Esophagus muscularis mucosa (tissue), 4 donors: ENCODE data around the gene CHD2. TPM values are rescaled to one million over a fixed set of nuclear protein-coding genes. Genes with fewer than 3 reads are reported as not detected.

Experiments
- DNase-seq: peaks from one replicate; pipeline ENCODE4 v3.0.0-alpha.2; 2017; ENCODE audit errors: extremely low spot score
- H3K27ac ChIP-seq, 4 donors: fragments of 200-600 bp; sonication (generic); replicated peaks in 1 of 4; 1 replicate in 3 of 4; 2 replicates in 1 of 4; pipeline ENCODE4 v1.5.1; 2016 to 2019; ENCODE audit warnings: mild to moderate bottlenecking in 1 of 4
- H3K27me3 ChIP-seq, 4 donors: fragments of 200-600 bp; sonication (generic); one replicate each; pipeline versions ENCODE4 v1.5.1 to v1.6.0; 2016 to 2019
- H3K36me3 ChIP-seq, 4 donors: fragments of 200-600 bp; sonication (generic); one replicate each; pipeline ENCODE4 v1.5.1; 2016 to 2019
- H3K4me1 ChIP-seq, 4 donors: fragments of 200-600 bp; sonication (generic); one replicate each; pipeline ENCODE4 v1.5.1; 2016 to 2019
- H3K4me3 ChIP-seq, 4 donors: fragments of 200-600 bp; sonication (generic); 1 replicate in 2 of 4; 2 replicates in 2 of 4; pipeline ENCODE4 v1.5.1; 2016 to 2019; ENCODE audit warnings: mild to moderate bottlenecking in 4 of 4, moderate library complexity in 1 of 4
- H3K9me3 ChIP-seq, 4 donors: fragments of 200-600 bp; sonication (generic); 1 replicate in 3 of 4; 2 replicates in 1 of 4; pipeline ENCODE4 v1.5.1; 2016 to 2019
- CTCF ChIP-seq, 3 experiments: fragments of 200-600 bp in 2 of 3; fragments of 450-650 bp in 1 of 3; sonication (generic) in 2 of 3; IDR thresholded peaks; one replicate each; pipeline ENCODE4 v1.5.1; 2017 to 2019; ENCODE audit warnings: antibody characterized with exemption in 3 of 3, mild to moderate bottlenecking in 2 of 3, moderate library complexity in 1 of 3
- EP300 ChIP-seq: sonication (generic); formaldehyde crosslinking; IDR thresholded peaks from one replicate; pipeline ENCODE4 v1.6.1; 2017; ENCODE audit warnings: antibody characterized with exemption
- POLR2A ChIP-seq: fragments of 450-650 bp; IDR thresholded peaks from one replicate; pipeline ENCODE4 v1.6.1; 2017; ENCODE audit warnings: antibody characterized with exemption, moderate library complexity, mild to moderate bottlenecking, low read depth
- POLR2AphosphoS5 ChIP-seq, 2 donors: sonication (generic); formaldehyde crosslinking; IDR thresholded peaks; one replicate each; pipeline ENCODE4 v1.6.1; 2017; ENCODE audit warnings: antibody characterized with exemption in 2 of 2
- WGBS: methylation state at CpG from one replicate; pipeline ENCODE4 v1.1.5; 2018; 5-methylcytosine and 5-hydroxymethylcytosine counted together
- intact Hi-C: fragments of 100-400 bp; cut with DNase I; formaldehyde crosslinking; loops from one replicate; pipeline ENCODE4 v1.15.1; 2023
- total RNA-seq, 4 donors: library from RNA; depleted of rRNA; stranded (reverse); fragments of >200 nt; gene quantifications; one replicate each; pipeline versions ENCODE4 v1.1.0 to v1.2.1, GENCODE V29; 2016

Gene CHD2
- total RNA-seq, 4 donors from 2014 or later, result 54.3 to 86.0 (median 62.8) TPM

DNA sequence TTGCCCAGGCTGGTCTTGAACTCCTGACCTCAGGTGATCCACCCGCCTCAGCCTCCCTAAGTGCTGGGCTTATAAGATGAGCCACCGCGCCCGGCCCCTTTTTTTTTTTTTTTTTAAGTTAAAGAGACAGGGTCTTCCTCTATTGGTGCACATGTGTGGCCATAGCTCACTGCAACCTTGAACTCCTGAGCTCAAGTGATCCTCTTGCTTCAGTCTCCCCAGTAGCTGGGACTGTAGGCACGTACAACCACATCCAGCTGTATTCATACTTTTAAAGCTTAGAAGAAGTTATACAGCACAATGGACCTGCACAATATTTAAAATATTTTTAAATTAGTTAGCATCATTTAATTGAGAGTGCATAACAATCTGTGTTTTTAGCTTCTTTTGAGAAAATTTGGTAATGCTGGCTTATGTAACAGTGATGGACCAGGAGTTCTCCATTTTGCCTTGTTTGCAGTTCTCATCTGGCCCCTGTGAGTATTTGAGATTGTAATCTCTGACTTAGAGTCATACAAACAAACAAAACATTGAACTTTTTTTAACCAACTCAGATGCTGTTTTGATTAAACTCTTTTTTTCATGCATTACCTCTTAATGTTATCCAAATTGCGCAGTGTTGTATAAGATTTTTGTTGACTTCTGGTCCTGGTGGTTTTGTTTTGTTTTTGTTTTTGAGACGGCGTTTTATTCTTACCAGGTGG, 33.0 kb downstream of the CHD2 start:
- TF ChIP-seq POLR2AphosphoS5 (IDR thresholded peaks at IDR 0.05), result no peak
- no peak for TF ChIP-seq POLR2A
- no peak for TF ChIP-seq CTCF (IDR thresholded peaks at IDR 0.05)
- peaks cover 39 to 94% (median 82%) of the 10 kb centered on the region in 4 donors for H3K36me3 ChIP-seq
- no peaks in the 10 kb centered on the region for H3K27me3 ChIP-seq
- intact Hi-C loops, result no loop called here
- no peak overlapping the region for H3K4me3 ChIP-seq
- DNase-seq, result no peak
- peaks cover 10 to 36% (median 35%) of the 10 kb centered on the region in 4 donors for H3K4me1 ChIP-seq
- no peaks in the 10 kb centered on the region for H3K9me3 ChIP-seq
- 92% methylated on average over 8 of the region's 8 CpGs for WGBS
- no peak overlapping the region for H3K27ac ChIP-seq

- H3K4me1 ChIP-seq, result peaks cover 11 to 38% (median 36%) of the 10 kb centered on the region in 4 donors
- H3K27ac ChIP-seq, result no peak overlapping the region
- no peaks in the 10 kb centered on the region for H3K9me3 ChIP-seq
- no peaks in the 10 kb centered on the region for H3K27me3 ChIP-seq
- intact Hi-C loops, result no loop called here
- 86% methylated on average over 1 of the region's 1 CpG for WGBS
- peaks cover 41 to 94% (median 81%) of the 10 kb centered on the region in 4 donors for H3K36me3 ChIP-seq
- no peak overlapping the region for H3K4me3 ChIP-seq
- no peak for DNase-seq
- no peak for TF ChIP-seq CTCF (IDR thresholded peaks at IDR 0.05)
- no peak for TF ChIP-seq EP300
- TF ChIP-seq POLR2A, result no peak
- TF ChIP-seq POLR2AphosphoS5 (IDR thresholded peaks at IDR 0.05), result no peak
Observed at GRCh38 chr15:92933831-92934230, 33.7 kb downstream of the CHD2 start.

- intact Hi-C loops, result loop anchor here (5.0 kb wide), 1 partner anchor 48 kb away; no protein-coding TSS in a partner anchor
- Histone ChIP-seq H3K27ac (no peak overlapping the region), H3K27me3 (no peaks in the 10 kb centered on the region), H3K9me3 (no peaks in the 10 kb centered on the region), H3K4me3 (no peak overlapping the region), H3K36me3 (peaks cover 46 to 96% (median 83%) of the 10 kb centered on the region in 4 donors), H3K4me1 (peaks cover 11 to 36% (median 35%) of the 10 kb centered on the region in 4 donors)
- no peak for TF ChIP-seq EP300
- TF ChIP-seq POLR2A, result no peak
- TF ChIP-seq CTCF (IDR thresholded peaks at IDR 0.05), result no peak
- no peak for TF ChIP-seq POLR2AphosphoS5 (IDR thresholded peaks at IDR 0.05)
- no peak for DNase-seq
- 85% methylated on average over 6 of the region's 6 CpGs for WGBS
Observed at GRCh38 chr15:92934716-92935115, 34.6 kb downstream of the CHD2 start.

DNA sequence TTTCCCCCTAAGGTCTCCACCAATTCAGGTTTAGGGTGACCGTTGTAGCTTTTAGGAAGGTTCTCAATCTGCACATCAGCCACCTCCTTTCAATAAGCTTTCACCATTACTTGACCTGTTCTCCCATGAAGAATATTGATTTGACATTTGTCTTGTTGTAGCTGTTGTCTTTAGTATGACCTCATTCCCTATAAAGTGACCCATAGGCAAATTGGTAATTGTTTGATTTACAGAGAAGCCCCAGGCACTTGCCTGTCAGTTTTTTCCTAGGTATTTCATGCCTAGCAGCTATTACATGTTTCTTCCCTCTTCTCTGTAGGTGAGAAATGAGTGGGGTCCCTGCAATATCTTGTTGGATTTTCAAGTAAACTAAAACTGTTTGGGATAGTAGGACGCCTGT, 36.0 kb downstream of the CHD2 start:
- Histone ChIP-seq H3K9me3 (no peaks in the 10 kb centered on the region), H3K4me3 (no peak overlapping the region), H3K27me3 (no peaks in the 10 kb centered on the region), H3K4me1 (peaks cover 6 to 24% (median 22%) of the 10 kb centered on the region in 4 donors), H3K36me3 (peaks cover 45 to 93% (median 81%) of the 10 kb centered on the region in 4 donors), H3K27ac (no peak overlapping the region)
- DNase-seq, result no peak
- intact Hi-C loops, result loop anchor here (5.0 kb wide), 1 partner anchor 46 kb away; no protein-coding TSS in a partner anchor
- TF ChIP-seq POLR2A (no peak), EP300 (no peak), CTCF (IDR thresholded peaks at IDR 0.05) (no peak), POLR2AphosphoS5 (IDR thresholded peaks at IDR 0.05) (no peak)
- 98% methylated on average over 2 of the region's 2 CpGs for WGBS
